K562 (cell line): Measurements from ENCODE around the gene AHCYL2. TPM values are rescaled to one million over a fixed set of nuclear protein-coding genes. Genes with fewer than 3 reads are reported as not detected.

Experiments
- AFF1 ChIP-seq, 2 experiments: fragments of 450-650 bp; IDR thresholded peaks; 2 replicates each; pipeline ENCODE4 v1.6.1; 2018; ENCODE audit warnings: mild to moderate bottlenecking in 2 of 2, low read depth in 1 of 2; ENCODE audit not compliant: partially characterized antibody in 2 of 2
- CBFA2T3 ChIP-seq: fragments of 450-650 bp; IDR thresholded peaks from 2 replicates; pipeline ENCODE4 v1.6.1; 2017
- CBX3 ChIP-seq, 2 experiments: IDR thresholded peaks; 1 replicate in 1 of 2; 2 replicates in 1 of 2; pipeline ENCODE4 v1.6.1; 2012; ENCODE audit warnings: inconsistent platforms in 2 of 2, low read length in 2 of 2, borderline replicate concordance in 1 of 2, control low read depth in 1 of 2
- EP300 ChIP-seq: IDR thresholded peaks from 2 replicates; pipeline ENCODE4 v1.6.1; 2012; ENCODE audit warnings: low read length, improper control_type of control experiment
- GATAD2B ChIP-seq: fragments of 450-650 bp; IDR thresholded peaks from 2 replicates; pipeline ENCODE4 v1.6.1; 2017; ENCODE audit warnings: mild to moderate bottlenecking, borderline replicate concordance
- HDGF ChIP-seq: fragments of 450-650 bp; IDR thresholded peaks from 2 replicates; pipeline ENCODE4 v1.6.1; 2016
- HOXB6 ChIP-seq: fragments of 250-450 bp; sonication (Bioruptor Pico); IDR thresholded peaks from 2 replicates; pipeline ENCODE4 v1.5.1; 2022; ENCODE audit warnings: mild to moderate bottlenecking, borderline replicate concordance
- NEUROD1 ChIP-seq: fragments of 150-350 bp; IDR thresholded peaks from 2 replicates; pipeline ENCODE4 v1.6.1; 2014; ENCODE audit warnings: borderline replicate concordance, low read length, low read depth; ENCODE audit not compliant: partially characterized antibody
- NFIX ChIP-seq: fragments of 250-450 bp; sonication (Bioruptor Pico); IDR thresholded peaks from 2 replicates; pipeline ENCODE4 v1.4.0; 2020; ENCODE audit warnings: low read depth, mild to moderate bottlenecking, moderate library complexity
- PHF21A ChIP-seq: fragments of 450-650 bp; IDR thresholded peaks from 2 replicates; pipeline ENCODE4 v1.6.1; 2017; ENCODE audit warnings: low read depth, borderline replicate concordance
- PHF8 ChIP-seq: fragments of 200-600 bp; sonication (generic); IDR thresholded peaks from 2 replicates; pipeline ENCODE4 v1.6.1; 2012; ENCODE audit warnings: mixed run types, mild to moderate bottlenecking, inconsistent platforms, low read length, moderate library complexity, borderline replicate concordance
- TAF7 ChIP-seq: fragments of 450-650 bp; IDR thresholded peaks from 2 replicates; pipeline ENCODE4 v1.6.1; 2016; ENCODE audit warnings: missing genetic modification characterization, missing compliant biosample characterization
- ZFX ChIP-seq: sonication (generic); formaldehyde crosslinking; IDR thresholded peaks from 2 replicates; pipeline ENCODE4 v1.8.0; 2022; ENCODE audit warnings: mild to moderate bottlenecking, missing genetic modification reagents, moderate library complexity
- ZNF197 ChIP-seq: fragments of 200-800 bp; sonication (Bioruptor generic); IDR thresholded peaks from 2 replicates; pipeline ENCODE4 v1.6.1; 2016; ENCODE audit warnings: low read depth, missing genetic modification characterization, missing compliant biosample characterization
- ZNF316 ChIP-seq: fragments of 450-650 bp; IDR thresholded peaks from 2 replicates; pipeline ENCODE4 v1.6.1; 2016
- ZNF318 ChIP-seq, 2 experiments: fragments of 450-650 bp; IDR thresholded peaks; 2 replicates each; pipeline ENCODE4 v1.6.1; 2016; ENCODE audit warnings: mild to moderate bottlenecking in 2 of 2, borderline replicate concordance in 1 of 2, low read depth in 1 of 2, moderate library complexity in 1 of 2
- polyA plus RNA-seq, 8 experiments: library from polyadenylated mRNA; depleted of rRNA in 4 of 8; stranded (reverse) in 5 of 8; unstranded in 3 of 8; fragments of >200 nt; fragmentation: Nextera tagmentation in 2 of 8; fragmentation: Illumina TruSeq in 1 of 8; extraction: Ambion mirVana in 2 of 8; extraction: Trizol in 1 of 8; gene quantifications; 2 replicates each; pipeline versions ENCODE4 v1.2.1 to v1.2.3, GENCODE V29; 2011 to 2014; ENCODE audit warnings: inconsistent platforms in 1 of 8, missing spikeins in 1 of 8
- total RNA-seq, 7 experiments: library from RNA; depleted of rRNA in 6 of 7; stranded (reverse); fragments of >200 nt in 6 of 7; fragmentation: Illumina TruSeq in 2 of 7; extraction: Trizol in 2 of 7; gene quantifications; 2 replicates each; pipeline versions ENCODE4 v1.2.1 to v1.2.3, GENCODE V29; 2011 to 2021; ENCODE audit warnings: low replicate concordance in 1 of 7

AHCYL2 gene
- total and polyA plus RNA-seq, 9 of the 15 experiments (the other 6 are each of a cell fraction or from before 2014, with no cell fraction given): 0.93 to 10.5 (median 5.2) TPM

- no peak for TF ChIP-seq NFIX (CRISPR knock-in tag)
- peak in 1 of 2 experiments; percentile 71; a peak in 1 of 4 replicates for TF ChIP-seq ZNF318 (IDR thresholded peaks at IDR 0.05; ENCODE audit: borderline replicate concordance in 1 of 2, low read depth in 1 of 2)
- TF ChIP-seq ZNF316: peak; percentile 99
- peak; percentile 85 for TF ChIP-seq CBFA2T3
- TF ChIP-seq PHF8: peak; percentile 23; the same call in 1 of the 2 replicates
- peak; percentile 68; the same call in 1 of the 2 replicates for TF ChIP-seq GATAD2B
- no peak for TF ChIP-seq ZNF197 (CRISPR knock-in tag)
- TF ChIP-seq CBX3 (IDR thresholded peaks at IDR 0.05; ENCODE audit: borderline replicate concordance in 1 of 2, low read length in 2 of 2): peak in 1 of 2 experiments; percentile 70; a peak in 1 of 3 replicates
- peak; percentile 88 for TF ChIP-seq EP300
- TF ChIP-seq ZFX (CRISPR knock-in tag): peak; percentile 58
- TF ChIP-seq PHF21A: peak; percentile 95; the same call in 1 of the 2 replicates
- peak in 1 of 2 experiments; percentile 41 for TF ChIP-seq AFF1 (IDR thresholded peaks at IDR 0.05; ENCODE audit: low read depth in 1 of 2, partially characterized antibody in 2 of 2)
- TF ChIP-seq TAF7 (tag): no peak
- TF ChIP-seq HOXB6 (CRISPR knock-in tag): no peak
- 0 out of 2 replicates have a peak, but pooled peaks have one; percentile 28 for TF ChIP-seq HDGF
- peak; percentile 73 for TF ChIP-seq NEUROD1
These were observed 176.6 kb downstream of the AHCYL2 start (continued) for GRCh38 chr7:129401228-129401966.
